Activated CD8-positive, alpha-beta memory T cell treated with anti-CD3 and anti-CD28 coated beads for 1 hour (primary cell): ENCODE data around the gene P2RY4.
"Not testable (repeated sequence)": the region's sequence is repeated elsewhere in the genome, so short reads cannot be mapped to it uniquely, and the experiment has no call there.

Experiments used
- DNase-seq, 2 donors: peaks; one replicate each; pipeline ENCODE4 v3.0.0-alpha.2; 2020; ENCODE audit warnings: low read depth in 1 of 2; ENCODE audit errors: extremely low read depth in 1 of 2

Gene P2RY4

DNA sequence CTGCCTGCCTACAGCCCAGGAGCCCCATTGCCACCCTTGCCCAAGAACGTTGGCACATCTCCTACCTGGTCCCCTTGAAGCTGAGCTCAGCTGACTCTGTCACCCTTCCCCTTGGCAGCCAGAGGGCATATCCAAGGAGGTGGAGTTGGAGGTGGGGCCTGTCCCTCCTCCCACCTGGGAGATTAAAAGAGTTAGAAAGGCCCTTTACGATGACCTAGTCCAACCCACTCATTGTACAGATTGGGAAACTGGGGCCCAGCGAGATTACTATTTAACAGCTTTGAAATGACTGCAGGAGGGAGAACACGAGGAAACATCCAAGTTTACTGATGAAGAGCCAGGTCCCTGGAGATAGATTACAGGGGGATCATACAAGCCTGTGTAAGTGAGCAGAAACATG, at the start of gene P2RY4:
P2RY4 (minus strand) TSS at position 101 of the 400 bp plus-strand sequence. CDS start 580 bp downstream, outside the sequence.
- DNase-seq: no peak

- DNase-seq: no peak
Observed at GRCh38 chrX:70301716-70302115, 41.7 kb upstream of the P2RY4 start.

DNA sequence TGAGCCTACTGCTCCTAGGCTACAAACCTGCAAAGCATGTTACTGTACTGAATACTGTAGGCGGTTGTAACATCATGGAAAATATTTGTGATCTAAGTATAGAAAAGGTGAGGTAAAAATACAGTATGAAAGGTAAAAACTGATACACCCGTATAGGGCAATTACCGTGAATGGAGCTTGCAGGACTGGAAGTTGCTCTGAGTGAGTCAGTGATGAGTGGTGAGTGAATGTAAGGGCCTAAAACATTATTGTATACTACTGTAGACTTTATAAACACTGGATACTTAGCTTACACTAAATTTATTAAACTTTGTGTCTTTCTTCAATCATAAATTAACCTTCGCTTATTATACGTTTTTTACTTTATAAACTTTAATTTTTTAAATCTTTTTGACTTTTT, 33.6 kb upstream of the P2RY4 start:
- no peak for DNase-seq

DNA sequence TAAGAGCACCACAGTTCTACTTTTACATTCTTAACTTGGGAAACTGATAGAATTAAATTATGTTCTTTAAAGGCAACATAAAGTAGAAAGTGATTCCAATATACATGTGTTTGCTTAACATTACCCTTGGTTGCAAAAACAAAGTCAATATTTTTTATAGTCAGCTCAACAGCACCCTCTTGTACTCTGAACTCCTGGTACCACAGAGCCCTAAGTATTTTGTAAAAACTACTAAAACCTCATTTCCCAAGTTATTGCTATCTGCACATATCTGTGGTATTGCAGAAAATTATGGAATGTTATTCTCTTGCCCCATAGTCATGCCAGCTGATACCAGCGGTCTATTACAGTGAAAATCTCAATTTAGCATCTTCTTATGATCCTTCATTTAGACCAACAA, 32.8 kb upstream of the P2RY4 start:
- DNase-seq: no peak

- peak; percentile 8 to 55 for DNase-seq
Observed at GRCh38 chrX:70289793-70290770, 30.1 kb upstream of the P2RY4 start, which contains the start of the genes KIF4A and PDZD11. Gene KIF4A, plus strand, starts transcription at chrX:70290104. Its CDS starts 355 bp downstream, at chrX:70290459. Gene PDZD11, minus strand, starts transcription at chrX:70289927. Its CDS starts 586 bp downstream, at chrX:70289341.

GRCh38 chrX:70289168-70289792, 29.3 kb upstream of the P2RY4 start:
- no peak for DNase-seq

DNA sequence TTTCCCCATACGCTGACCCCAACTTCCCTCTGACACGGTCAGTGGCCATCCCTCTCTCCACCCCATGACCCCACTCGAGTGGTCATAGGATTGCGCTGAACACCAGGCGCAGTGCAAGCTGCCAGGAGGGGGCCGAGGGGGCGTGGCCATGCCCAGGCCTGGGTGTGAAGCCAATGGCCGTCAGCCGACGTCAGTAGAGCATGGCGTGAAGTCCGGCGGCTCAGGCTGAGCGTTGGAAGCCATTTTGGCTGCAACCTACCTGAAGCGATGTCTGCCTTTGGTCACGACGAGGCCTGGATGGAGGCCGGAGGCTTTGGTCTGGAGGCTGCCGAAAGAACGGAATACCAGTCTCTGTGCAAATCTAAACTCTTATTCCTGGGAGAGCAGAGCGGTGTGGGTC, 21.9 kb upstream of the P2RY4 start, which contains the start of gene RAB41:
RAB41 (plus strand) TSS at position 222 of the 400 bp plus-strand sequence; CDS start at position 268, 46 bp downstream.
- no peak for DNase-seq

DNA sequence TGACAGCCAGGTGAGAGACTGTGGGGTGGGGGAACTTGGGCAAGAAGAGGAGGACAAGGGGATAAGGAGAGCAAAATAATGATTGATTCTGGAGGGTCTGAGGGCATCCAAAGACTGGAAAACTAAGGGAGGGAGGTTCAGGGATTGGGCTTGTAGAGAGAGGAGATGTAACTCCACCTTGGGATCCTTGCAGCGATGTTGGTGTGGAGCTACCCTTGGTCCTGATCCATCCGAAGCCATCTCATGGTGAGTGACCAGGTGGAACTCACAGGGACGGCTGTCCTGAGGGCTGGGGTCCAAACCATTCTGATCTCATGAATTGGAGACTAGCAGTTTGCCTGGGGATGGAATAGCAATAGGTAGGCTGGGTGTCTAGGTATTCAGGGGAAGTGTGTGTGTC, 20.6 kb upstream of the P2RY4 start:
- no peak for DNase-seq

DNA sequence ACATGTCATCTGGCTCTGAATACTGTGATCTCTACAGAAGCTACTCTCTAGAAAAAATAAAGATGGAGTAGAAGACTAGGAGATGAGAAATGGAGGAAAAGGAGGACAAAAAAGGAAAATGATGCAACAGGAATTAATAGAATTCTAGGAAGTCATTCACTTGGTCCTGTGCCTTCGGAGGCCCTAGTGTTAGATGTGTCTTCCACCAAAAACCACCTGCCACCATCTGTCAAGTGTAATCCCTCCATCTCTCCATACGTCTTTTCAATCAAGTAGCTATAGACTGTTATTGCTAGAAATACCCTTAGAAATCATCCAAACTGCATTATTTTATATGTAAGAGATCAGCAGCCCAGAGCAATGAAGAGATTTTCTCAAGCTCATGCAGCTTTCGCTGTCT, 19.1 kb upstream of the P2RY4 start:
- no peak for DNase-seq

GRCh38 chrX:70274029-70274428, 14.0 kb upstream of the P2RY4 start:
- DNase-seq: not testable (repeated sequence)

GRCh38 chrX:70268034-70268433, 8.0 kb upstream of the P2RY4 start, which contains the start of gene ARR3:
Gene ARR3, plus strand, starts transcription at chrX:70268334. Its CDS starts 1,052 bp downstream, at chrX:70269386.
- DNase-seq: no peak

GRCh38 chrX:70264784-70265183, 4.8 kb upstream of the P2RY4 start:
- no peak for DNase-seq

GRCh38 chrX:70262952-70263567, 3.1 kb upstream of the P2RY4 start:
- no peak for DNase-seq

- no peak for DNase-seq
Observed at GRCh38 chrX:70257423-70258288, 2.3 kb downstream of the P2RY4 start.

GRCh38 chrX:70255452-70255851, 4.6 kb downstream of the P2RY4 start:
- DNase-seq: no peak

- DNase-seq: no peak
Observed at GRCh38 chrX:70254909-70255308, 5.1 kb downstream of the P2RY4 start.

- no peak for DNase-seq
Observed at GRCh38 chrX:70254063-70254400, 6.0 kb downstream of the P2RY4 start.

DNA sequence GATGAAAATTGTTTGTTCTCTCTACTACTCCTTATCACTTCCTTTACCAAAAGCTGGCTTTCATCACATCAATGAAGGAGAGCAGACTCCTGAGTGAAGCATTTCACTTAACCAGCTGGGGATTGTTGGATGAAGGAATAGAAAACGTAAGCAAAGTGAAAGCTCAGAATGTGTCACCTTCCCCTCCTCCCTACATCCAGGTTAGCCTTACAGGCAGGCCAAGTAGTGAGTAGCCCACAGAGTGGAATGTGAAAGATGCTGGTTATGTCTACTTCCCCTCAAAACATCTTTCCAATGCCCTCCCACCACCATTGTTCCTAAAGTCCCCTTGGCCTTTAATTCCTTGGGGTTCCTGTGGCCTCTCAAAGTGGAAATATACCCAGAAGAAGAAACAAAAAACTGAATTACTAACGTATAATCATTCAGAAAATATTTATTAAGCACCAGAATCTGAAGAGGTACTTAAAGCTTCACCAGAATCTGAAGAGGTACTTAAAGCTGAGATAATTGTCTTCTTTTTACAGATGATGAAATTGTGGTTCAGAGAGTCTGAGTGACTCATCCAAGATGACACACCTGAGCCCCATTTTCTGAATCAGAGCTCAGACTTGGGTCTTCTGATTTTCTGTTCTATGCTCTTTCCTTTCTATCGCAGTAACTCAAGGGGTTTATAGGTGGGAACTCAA, 6.5 kb downstream of the P2RY4 start:
- DNase-seq: no peak

GRCh38 chrX:70252491-70252890, 7.5 kb downstream of the P2RY4 start:
- no peak for DNase-seq

DNA sequence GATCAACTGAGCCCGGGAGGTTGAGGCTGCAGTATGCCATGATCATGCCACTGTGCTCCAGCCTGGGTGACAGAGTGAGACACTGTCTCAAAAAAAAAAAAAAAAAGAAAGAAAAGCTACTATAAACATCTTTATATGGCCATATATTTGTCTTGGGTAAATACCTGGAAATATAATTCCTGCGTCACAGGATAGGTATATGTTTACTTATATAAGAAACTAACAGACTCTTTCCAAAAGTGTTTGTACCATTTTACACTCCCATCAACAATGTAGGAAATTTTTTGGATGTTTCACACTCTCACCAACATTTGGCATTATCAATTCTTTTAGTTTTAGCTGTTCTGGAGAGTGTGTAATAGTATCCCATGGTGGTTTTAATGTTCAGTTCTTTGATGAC, 12.8 kb downstream of the P2RY4 start:
- no peak for DNase-seq
